MCF 10A (cell line): ENCODE results near the gene PHF20. TPM values are rescaled to one million over a fixed set of nuclear protein-coding genes. Genes with fewer than 3 reads are reported as not detected.

Experiments
- BruUV-seq: library from RNA; stranded (reverse); fragments of 400-500 nt; replicated peaks from 2 replicates; lab custom pipeline; 2021; lab: Mats Ljungman, UMichigan
- CTCF ChIA-PET: fragments of 300-600 bp; sonication (Branson Sonifier 250); formaldehyde crosslinking; extraction: SDS; loops from one replicate; lab custom pipeline; 2021; ENCODE audit warnings: antibody characterized with exemption, inconsistent platforms; lab: Yijun Ruan, JAX
- POLR2A ChIA-PET: fragments of 300-600, 350-650 bp; sonication (Branson Sonifier 250); formaldehyde crosslinking; extraction: SDS; loops from one replicate; lab custom pipeline; 2020; ENCODE audit warnings: antibody characterized with exemption, inconsistent platforms; lab: Yijun Ruan, JAX
- DNase-seq: peaks from one replicate; pipeline ENCODE4 v3.0.0-alpha.2; 2018; ENCODE audit not compliant: unreplicated experiment
- H3K27ac Mint-ChIP-seq: one replicate; pipeline ENCODE4 v1.8.0; 2022; ENCODE audit warnings: mild to moderate bottlenecking, low read depth, mixed read lengths; ENCODE audit not compliant: unreplicated experiment
- H3K27me3 Mint-ChIP-seq: one replicate; pipeline ENCODE4 v1.8.0; 2022; ENCODE audit warnings: mixed read lengths; ENCODE audit not compliant: insufficient read depth, unreplicated experiment
- H3K36me3 Mint-ChIP-seq: one replicate; pipeline ENCODE4 v1.8.0; 2022; ENCODE audit warnings: mild to moderate bottlenecking, moderate library complexity, mixed read lengths; ENCODE audit not compliant: insufficient read depth, unreplicated experiment
- H3K4me1 Mint-ChIP-seq: one replicate; pipeline ENCODE4 v1.8.0; 2022; ENCODE audit warnings: mixed read lengths; ENCODE audit not compliant: insufficient read depth, unreplicated experiment
- H3K4me3 Mint-ChIP-seq: one replicate; pipeline ENCODE4 v1.8.0; 2022; ENCODE audit warnings: mild to moderate bottlenecking, moderate library complexity, mixed read lengths; ENCODE audit not compliant: unreplicated experiment
- H3K9me3 Mint-ChIP-seq: one replicate; pipeline ENCODE4 v1.8.0; 2022; ENCODE audit warnings: mixed read lengths; ENCODE audit not compliant: unreplicated experiment
- CTCF ChIP-seq: fragments of 200-600 bp; IDR thresholded peaks from one replicate; pipeline ENCODE4 v1.8.0; 2022; ENCODE audit warnings: antibody characterized with exemption, mild to moderate bottlenecking; ENCODE audit not compliant: unreplicated experiment
- intact Hi-C: fragments of 100-400 bp; cut with micrococcal nuclease; formaldehyde crosslinking; loops from 2 replicates; pipeline ENCODE4 v1.14.1; 2022
- total RNA-seq: library from RNA; stranded (reverse); gene quantifications from 2 replicates; pipeline ENCODE4 v1.2.3, GENCODE V29; 2022

Gene PHF20
- total RNA-seq, 1 experiment from 2014 or later: 74.7 TPM

- no peak for TF ChIP-seq CTCF
- H3K9me3 Mint-ChIP-seq: no peaks in the 10 kb centered on the region
- no TSS peak for BruUV-seq
These were observed 146.2 kb downstream of the PHF20 start for GRCh38 chr20:35918021-35918420.

DNA sequence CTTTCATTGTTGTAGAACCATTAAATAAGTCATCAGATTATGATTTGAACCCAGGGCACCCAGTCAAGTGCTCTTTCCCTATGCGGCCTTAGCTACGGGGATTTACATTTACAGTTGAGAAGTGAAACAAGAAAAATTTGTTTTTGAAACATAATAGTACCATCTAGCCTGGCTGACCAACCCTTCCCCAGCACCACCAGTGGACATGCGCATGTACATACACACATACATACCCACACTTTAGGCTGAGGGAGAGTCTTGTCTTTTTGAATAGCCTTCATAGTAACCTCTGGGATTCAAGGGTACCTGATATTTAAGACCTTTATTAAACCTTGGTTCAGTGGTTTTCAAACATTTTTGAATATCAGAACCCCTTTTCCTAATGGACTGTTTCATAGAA is 148.7 kb downstream of the PHF20 start:
- peaks cover 67% of the 10 kb centered on the region for H3K36me3 Mint-ChIP-seq
- no peaks in the 10 kb centered on the region for H3K27me3 Mint-ChIP-seq
- DNase-seq: no peak
- intact Hi-C loops: no loop called here
- no peaks in the 10 kb centered on the region for H3K9me3 Mint-ChIP-seq
- TF ChIP-seq CTCF: no peak
- BruUV-seq: no TSS peak
- ChIA-PET POLR2A (interaction anchor here (1.5 kb wide), 1 partner anchor 178 kb away, joined by 3 read pairs; the partner anchor contains the start of gene RBM39), CTCF (interaction anchor here (0.6 kb wide), 1 partner anchor 166 kb away, joined by 3 read pairs; no protein-coding TSS in a partner anchor)
- no peak overlapping the region for H3K27ac Mint-ChIP-seq
- H3K4me1 Mint-ChIP-seq: no peaks in the 10 kb centered on the region
- no peak overlapping the region for H3K4me3 Mint-ChIP-seq

More at GRCh38 chr20:35918021-35918420, 146.2 kb downstream of the PHF20 start:
- Mint-ChIP-seq H3K4me1 (no peaks in the 10 kb centered on the region), H3K27me3 (no peaks in the 10 kb centered on the region), H3K27ac (peak overlapping the region; percentile 19), H3K36me3 (peaks cover 83% of the 10 kb centered on the region), H3K4me3 (no peak overlapping the region)
- intact Hi-C loops: no loop called here
- ChIA-PET CTCF (interaction anchor here (0.6 kb wide), 1 partner anchor 395 kb away, joined by 3 read pairs; no protein-coding TSS in a partner anchor), POLR2A (interaction anchor here (2.0 kb wide), 1 partner anchor 9 kb away, joined by 6 read pairs; no protein-coding TSS in a partner anchor)
- DNase-seq: no peak

DNA sequence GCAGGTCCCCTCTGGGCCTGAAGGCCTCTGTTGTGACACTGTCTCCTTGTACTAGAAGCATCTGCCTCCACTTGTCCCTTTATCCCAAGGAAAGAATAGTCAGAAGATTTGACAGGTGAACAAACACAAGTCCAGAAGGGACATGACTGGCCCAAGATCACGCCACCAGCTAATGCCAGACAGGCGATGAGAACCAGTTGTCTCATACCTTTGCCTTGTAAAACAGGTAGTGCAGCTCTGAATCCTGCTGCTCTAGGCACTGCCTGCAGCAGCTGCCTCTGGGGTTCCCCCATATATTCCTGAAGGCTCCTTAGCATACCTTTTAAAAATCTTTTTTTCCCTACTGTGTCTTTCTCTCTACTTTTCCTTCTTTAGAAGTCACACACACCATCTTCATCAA is 157.5 kb downstream of the PHF20 start:
- intact Hi-C loops: no loop called here
- Mint-ChIP-seq H3K4me3 (no peak overlapping the region), H3K36me3 (peaks cover 82% of the 10 kb centered on the region), H3K27me3 (no peaks in the 10 kb centered on the region), H3K27ac (no peak overlapping the region), H3K4me1 (no peaks in the 10 kb centered on the region), H3K9me3 (no peaks in the 10 kb centered on the region)
- DNase-seq: no peak
- BruUV-seq: no TSS peak
- TF ChIP-seq CTCF: no peak
- CTCF ChIA-PET: no interaction called here
- POLR2A ChIA-PET: no interaction called here

DNA sequence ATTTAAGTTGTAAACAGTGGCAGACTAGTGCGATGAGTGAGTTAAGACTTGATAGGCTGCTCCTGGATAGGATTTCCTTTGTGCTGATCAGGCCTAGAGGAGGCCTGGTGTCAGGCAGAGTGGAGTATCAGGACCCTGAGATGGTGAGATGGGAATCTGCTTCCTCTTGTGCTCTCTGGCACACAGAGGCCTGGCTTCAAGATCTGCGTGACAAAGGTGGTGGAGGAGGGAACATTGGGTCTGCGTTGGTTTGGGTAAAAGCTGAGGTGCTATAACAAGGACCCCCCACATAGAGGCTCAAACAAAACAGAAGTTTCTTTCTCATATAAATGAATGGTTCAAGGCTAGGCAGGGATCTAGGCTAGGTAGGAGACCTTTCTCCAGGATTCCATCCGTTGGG is 162.2 kb downstream of the PHF20 start:
- no TSS peak for BruUV-seq
- no peak for DNase-seq
- ChIA-PET CTCF (interaction anchor here (1.3 to 1.5 kb wide), 2 partner anchors 9 to 20 kb away, joined by 4 to 5 read pairs; partner anchors contain the start of gene SCAND1), POLR2A (no interaction called here)
- TF ChIP-seq CTCF: no peak
- H3K9me3 Mint-ChIP-seq: no peaks in the 10 kb centered on the region
- no peaks in the 10 kb centered on the region for H3K27me3 Mint-ChIP-seq
- H3K4me3 Mint-ChIP-seq: no peak overlapping the region
- no peaks in the 10 kb centered on the region for H3K4me1 Mint-ChIP-seq
- H3K27ac Mint-ChIP-seq: no peak overlapping the region
- H3K36me3 Mint-ChIP-seq: peaks cover 75% of the 10 kb centered on the region
- intact Hi-C loops: no loop called here
